HS-5 (cell line): ENCODE data around the gene CD300E.
"Not testable (repeated sequence)": the region's sequence is repeated elsewhere in the genome, so short reads cannot be mapped to it uniquely, and the experiment has no call there.

Experiments used
- DNase-seq: peaks from one replicate; pipeline ENCODE4 v3.0.0-alpha.2; 2012; ENCODE audit warnings: low read depth

The CD300E gene

DNA sequence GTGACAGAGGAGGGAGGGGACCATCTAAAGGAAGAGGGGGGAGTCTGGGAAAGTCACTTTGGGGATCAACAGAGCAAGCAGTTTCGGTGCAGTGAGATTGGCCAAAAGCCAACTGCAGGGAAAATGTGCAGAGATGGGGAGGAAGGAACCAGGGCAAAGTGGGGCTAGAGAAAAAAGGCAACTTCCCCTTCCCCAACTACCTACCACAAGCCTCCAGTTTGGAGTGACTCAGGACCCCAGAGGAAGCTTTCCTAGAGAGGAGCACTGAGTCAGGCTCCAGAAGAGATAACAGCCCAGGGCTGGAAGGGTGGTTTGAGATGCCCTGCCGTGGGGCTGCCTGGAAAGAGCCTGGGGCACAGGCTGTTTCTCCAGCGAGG, 24.5 kb downstream of the CD300E start:
- no peak for DNase-seq

GRCh38 chr17:74598346-74599022, 25.1 kb downstream of the CD300E start:
- no peak for DNase-seq

DNA sequence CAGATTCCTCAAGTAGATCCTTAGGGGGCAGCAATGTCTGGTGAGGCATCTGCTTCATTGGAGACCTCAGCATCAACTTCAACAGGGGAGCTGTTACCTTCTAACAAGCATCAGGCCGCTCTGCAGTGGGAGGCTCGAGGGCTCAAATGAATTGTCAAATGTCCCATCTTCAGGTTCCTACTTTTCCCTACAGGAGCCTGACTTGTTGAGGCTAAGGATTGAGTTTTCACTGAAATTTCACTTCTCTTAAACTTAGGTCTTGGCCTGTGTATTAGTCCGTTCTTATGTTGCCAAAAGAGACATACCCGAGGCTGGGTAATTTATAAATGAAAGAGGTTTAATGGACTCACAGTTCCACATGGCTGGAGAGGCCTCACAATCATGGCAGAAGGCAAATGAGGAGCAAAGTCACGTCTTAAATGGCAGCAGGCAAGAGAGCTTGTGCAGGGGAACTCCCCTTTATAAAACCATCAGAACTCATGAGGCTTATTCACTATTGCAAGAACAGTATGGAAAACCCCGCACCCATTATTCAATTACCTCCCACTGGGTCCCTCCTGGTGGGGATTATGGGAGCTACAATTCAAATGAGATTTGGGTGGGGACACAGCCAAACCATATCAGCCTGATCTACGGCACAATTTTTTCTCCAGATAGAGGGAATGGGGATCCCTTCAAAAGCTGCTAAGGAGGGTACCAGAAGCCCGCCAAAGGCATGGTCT, 26.3 kb downstream of the CD300E start:
- no peak for DNase-seq

GRCh38 chr17:74595037-74595750, 28.3 kb downstream of the CD300E start:
- DNase-seq = no peak

GRCh38 chr17:74592087-74592990, 31.2 kb downstream of the CD300E start, which contains the start of gene CD300LD:
TSS of gene CD300LD (minus strand) at chr17:74592283. CDS start at chr17:74592202, 81 bp downstream.
- DNase-seq = no peak

DNA sequence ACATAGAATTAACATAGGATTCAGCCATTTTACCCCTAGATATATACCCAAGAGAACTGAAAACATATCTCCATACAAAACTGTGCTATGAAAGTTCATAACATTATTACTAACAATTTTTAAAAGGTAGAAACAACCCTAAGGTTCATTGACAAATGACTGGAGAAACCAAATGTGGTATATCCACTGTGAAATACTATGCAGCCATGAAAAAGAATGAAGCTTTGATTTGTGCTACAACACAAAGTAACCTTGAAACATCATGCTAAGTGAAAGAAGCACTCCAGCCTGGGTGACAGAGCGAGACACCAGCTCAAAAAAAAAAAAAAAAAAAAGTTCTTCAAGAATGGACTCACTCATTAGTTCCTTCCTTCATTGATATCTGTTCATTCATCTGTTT, 32.0 kb downstream of the CD300E start:
- DNase-seq = no peak

- DNase-seq = no peak
Observed at GRCh38 chr17:74585711-74586110, 37.8 kb downstream of the CD300E start.

GRCh38 chr17:74584292-74585060, 39.1 kb downstream of the CD300E start:
- no peak for DNase-seq

GRCh38 chr17:74582633-74583032, 40.9 kb downstream of the CD300E start:
- DNase-seq = no peak

DNA sequence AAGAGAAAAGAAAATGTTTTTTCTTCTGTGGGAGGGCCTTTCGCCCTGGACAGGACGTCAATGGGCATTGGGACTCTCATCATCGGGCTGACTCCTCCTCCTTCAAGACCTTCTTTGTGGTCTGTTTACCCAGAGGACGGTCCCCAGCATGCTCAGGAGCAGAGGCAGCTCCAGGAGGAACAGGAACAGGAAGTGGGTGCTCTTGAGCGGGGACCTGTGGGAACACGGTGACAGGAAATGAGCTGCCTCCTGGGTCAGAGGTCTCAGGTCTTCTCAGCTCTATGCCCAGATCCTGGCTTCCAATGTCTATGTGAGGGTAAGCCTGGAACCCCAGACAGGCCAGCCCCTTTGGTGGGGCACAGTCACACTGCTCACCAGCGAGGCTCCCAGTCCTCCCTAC, 43.6 kb downstream of the CD300E start:
- DNase-seq = no peak

DNA sequence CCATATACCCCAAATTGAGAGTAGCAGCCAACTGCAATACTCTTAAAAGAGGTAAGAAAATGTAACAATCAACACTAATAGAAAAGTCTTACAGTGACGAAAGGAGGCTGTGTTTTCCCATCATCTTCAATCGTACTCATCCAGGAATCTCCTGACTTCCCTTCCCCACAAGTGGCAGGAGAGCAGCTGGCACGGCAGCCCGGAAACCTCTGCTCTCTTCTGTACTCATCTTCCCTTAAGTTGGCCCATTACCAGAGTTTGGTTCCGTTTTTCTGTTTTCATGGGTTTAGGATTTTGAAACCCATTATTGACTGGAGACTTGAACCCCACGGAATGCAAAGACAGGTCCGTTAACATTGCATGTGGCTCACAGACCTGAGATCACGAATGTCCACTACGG, 44.6 kb downstream of the CD300E start:
- DNase-seq = no peak

- no peak for DNase-seq
Observed at GRCh38 chr17:74574489-74575142, 48.9 kb downstream of the CD300E start.

DNA sequence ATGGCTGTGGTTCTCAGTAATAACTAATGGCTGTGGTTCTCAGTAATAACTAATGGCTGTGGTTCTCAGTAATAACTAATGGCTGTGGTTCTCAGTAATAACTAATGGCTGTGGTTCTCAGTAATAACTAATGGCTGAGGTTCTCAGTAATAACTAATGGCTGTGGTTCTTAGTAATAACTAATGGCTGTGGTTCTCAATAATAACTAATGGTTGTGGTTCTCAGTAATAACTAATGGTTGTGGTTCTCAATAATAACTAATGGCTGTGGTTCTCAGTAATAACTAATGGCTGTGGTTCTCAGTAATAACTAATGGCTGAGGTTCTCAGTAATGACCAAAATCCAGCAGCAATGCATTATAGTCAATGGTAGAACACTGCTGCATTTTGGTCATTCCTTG, 49.9 kb downstream of the CD300E start:
- not testable (repeated sequence) for DNase-seq

DNA sequence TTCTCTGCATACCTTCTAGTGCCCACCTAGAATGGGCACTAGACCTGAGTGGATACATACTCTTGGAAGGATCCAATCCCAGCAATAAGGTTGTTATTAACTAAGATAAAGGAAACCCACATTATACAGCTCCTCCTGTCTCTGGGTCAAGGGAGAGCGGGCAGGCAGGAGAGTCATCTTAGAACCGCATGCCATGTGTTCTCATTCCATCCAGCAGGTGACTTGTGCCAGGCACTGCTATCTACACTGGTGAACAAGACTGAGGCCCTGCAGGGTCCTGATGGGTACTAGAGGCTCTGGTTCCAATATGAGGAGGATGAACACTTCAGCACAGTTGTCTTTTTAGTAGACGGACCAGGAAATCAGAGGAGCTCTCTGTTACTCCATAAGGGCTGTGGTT, 50.4 kb downstream of the CD300E start:
- no peak for DNase-seq

DNA sequence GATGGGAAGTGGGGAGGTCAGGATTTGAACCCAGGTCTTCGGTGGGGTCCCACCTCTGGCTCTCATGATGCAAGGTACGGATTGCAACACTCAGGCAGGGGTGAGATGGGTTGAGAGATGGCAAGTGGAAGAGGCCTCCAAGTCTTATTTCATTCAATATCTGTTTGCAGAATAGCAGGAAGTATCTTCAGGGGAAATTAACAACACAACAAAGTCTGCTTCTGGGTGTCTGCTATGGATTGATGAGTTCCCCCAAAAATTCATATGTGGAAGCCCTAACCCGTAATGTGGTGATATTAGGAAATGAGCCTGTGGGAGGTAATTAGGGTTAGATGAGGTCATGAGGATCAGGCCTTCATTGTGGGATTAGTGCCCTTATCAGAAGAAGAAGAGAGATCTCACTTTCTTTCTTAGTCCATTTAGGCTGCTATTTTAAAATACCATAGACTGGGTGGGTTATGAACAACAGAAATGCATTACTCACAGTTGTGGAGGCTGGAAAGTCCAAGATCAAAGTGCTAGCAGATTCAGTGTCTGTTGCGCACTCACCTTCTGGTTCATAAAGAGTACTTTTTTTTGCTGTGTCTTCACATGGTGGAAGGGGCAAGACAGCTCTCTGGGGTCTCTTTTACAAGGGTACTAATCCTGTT, 51.8 kb downstream of the CD300E start:
- no peak for DNase-seq

GRCh38 chr17:74569020-74570003, 54.2 kb downstream of the CD300E start:
- peak; percentile 99 for DNase-seq

- no peak for DNase-seq
Observed at GRCh38 chr17:74568106-74568873, 55.2 kb downstream of the CD300E start.

- no peak for DNase-seq
Observed at GRCh38 chr17:74567397-74567796, 56.1 kb downstream of the CD300E start, which contains the start of gene CD300H. TSS of gene CD300H (minus strand) at chr17:74567509.
